Endothelial cell of umbilical vein (primary cell): ENCODE measurements around the gene PGAM2. TPM values are rescaled to one million over a fixed set of nuclear protein-coding genes. Genes with fewer than 3 reads are reported as not detected.
"Not testable (repeated sequence)": the region's sequence is repeated elsewhere in the genome, so short reads cannot be mapped to it uniquely, and the experiment has no call there.

Source experiments
- BruUV-seq: library from RNA; stranded (reverse); fragments of 400-500 nt; replicated peaks from 2 replicates; lab custom pipeline; 2021; lab: Mats Ljungman, UMichigan
- CTCF ChIA-PET: fragments of 300-600, 350-600 bp; sonication (Branson Sonifier 250); formaldehyde crosslinking; loops from one replicate; lab custom pipeline; 2021; ENCODE audit warnings: antibody characterized with exemption, inconsistent platforms; lab: Charles Lee
- POLR2A ChIA-PET: fragments of 300-600, 350-600 bp; sonication (Branson Sonifier 250); formaldehyde crosslinking; loops from one replicate; lab custom pipeline; 2021; ENCODE audit warnings: antibody characterized with exemption, inconsistent platforms; lab: Charles Lee
- DNase-seq: peaks from one replicate; pipeline ENCODE4 v3.0.0-alpha.2; 2011; ENCODE audit warnings: low read depth, low spot score
- FAIRE-seq: peaks from 2 replicates; lab custom pipeline; 2011; peaks lifted over from hg19 to GRCh38; lab: Jason Lieb, UNC
- H2AFZ ChIP-seq: 2 replicates; pipeline ENCODE4 v1.6.0; 2012; ENCODE audit warnings: low read depth, low read length, control low read depth, inconsistent platforms
- H3K27ac ChIP-seq: 2 replicates; pipeline ENCODE4 v1.5.1; 2011; ENCODE audit warnings: low read depth, mild to moderate bottlenecking, control low read depth, low read length, moderate library complexity; ENCODE audit not compliant: insufficient read depth
- H3K27me3 ChIP-seq, 2 experiments: 2 replicates each; pipeline versions ENCODE4 v1.6.0 to v1.6.1; 2011; ENCODE audit warnings: low read length in 2 of 2, mixed read lengths in 1 of 2; ENCODE audit not compliant: control insufficient read depth in 2 of 2, insufficient read depth in 2 of 2
- H3K36me3 ChIP-seq, 2 experiments: 2 replicates in 1 of 2; 3 replicates in 1 of 2; pipeline ENCODE4 v1.5.1; 2011; ENCODE audit warnings: low read length in 2 of 2, mild to moderate bottlenecking in 1 of 2, moderate library complexity in 1 of 2; ENCODE audit not compliant: control insufficient read depth in 2 of 2, insufficient read depth in 2 of 2; ENCODE audit errors: extremely low read depth in 1 of 2
- H3K4me1 ChIP-seq: 3 replicates; pipeline ENCODE4 v1.5.1; 2011; ENCODE audit warnings: mild to moderate bottlenecking, low read length; ENCODE audit not compliant: control insufficient read depth, insufficient read depth; ENCODE audit errors: extremely low read depth
- H3K4me2 ChIP-seq: 2 replicates; pipeline ENCODE4 v1.6.1; 2011; ENCODE audit warnings: low read length, control low read depth, mixed read lengths; ENCODE audit not compliant: insufficient read depth
- H3K4me3 ChIP-seq, 3 experiments: fragments of 200-600 bp in 1 of 3; sonication (generic), shearing (Covaris generic) in 1 of 3; replicated peaks in 1 of 3; 2 replicates each; pipeline ENCODE4 v1.5.1; 2011 to 2016; ENCODE audit warnings: control low read depth in 3 of 3, low read length in 3 of 3, mild to moderate bottlenecking in 2 of 3, inconsistent platforms in 1 of 3, low read depth in 1 of 3, moderate library complexity in 1 of 3; ENCODE audit not compliant: insufficient read depth in 1 of 3
- H3K79me2 ChIP-seq: 2 replicates; pipeline ENCODE4 v1.6.0; 2012; ENCODE audit warnings: low read length, inconsistent platforms; ENCODE audit not compliant: control insufficient read depth, insufficient read depth
- H3K9ac ChIP-seq: replicated peaks from 2 replicates; pipeline ENCODE3; 2011; ENCODE audit warnings: low read length, control low read depth; ENCODE audit not compliant: insufficient read depth; ENCODE audit errors: extremely low read depth
- H3K9me1 ChIP-seq: replicated peaks from 3 replicates; pipeline ENCODE4 v1.6.0; 2011; ENCODE audit warnings: mild to moderate bottlenecking, low read length; ENCODE audit not compliant: control insufficient read depth, insufficient read depth; ENCODE audit errors: extremely low read depth
- H3K9me3 ChIP-seq: replicated peaks from 2 replicates; pipeline ENCODE4 v1.5.1; 2012; ENCODE audit warnings: low read length, inconsistent platforms; ENCODE audit not compliant: control insufficient read depth, insufficient read depth
- H4K20me1 ChIP-seq: replicated peaks from 2 replicates; pipeline ENCODE3; 2011; ENCODE audit warnings: mild to moderate bottlenecking, low read length; ENCODE audit not compliant: control insufficient read depth, insufficient read depth; ENCODE audit errors: extremely low read depth
- dilution Hi-C: fragments of 300-500 bp; cut with MboI; formaldehyde crosslinking; loops from one replicate; pipeline ENCODE4 v1.15.0; 2019; ENCODE audit warnings: low sequenced_read_pairs; ENCODE audit not compliant: extremely low pct_ligation_motif_present
- intact Hi-C: fragments of 100-400 bp; cut with micrococcal nuclease; formaldehyde crosslinking; loops from one replicate; pipeline ENCODE4 v1.10.0; 2022
- polyA plus RNA-seq, 4 experiments: library from polyadenylated mRNA; depleted of rRNA in 3 of 4; stranded (reverse) in 3 of 4; unstranded in 1 of 4; fragments of >200 nt; gene quantifications; 2 replicates each; pipeline versions ENCODE4 v1.2.1 to v1.2.3, GENCODE V29; 2011 to 2012; ENCODE audit warnings: missing spikeins in 1 of 4
- total RNA-seq: library from RNA; stranded (reverse); gene quantifications from 2 replicates; pipeline ENCODE4 v1.2.3, GENCODE V29; 2021

The PGAM2 gene
- total and polyA plus RNA-seq, 2 donors (not counting 3 experiments of a cell fraction or from before 2014, with no cell fraction given), result 0.19 TPM; not detected in 1

DNA sequence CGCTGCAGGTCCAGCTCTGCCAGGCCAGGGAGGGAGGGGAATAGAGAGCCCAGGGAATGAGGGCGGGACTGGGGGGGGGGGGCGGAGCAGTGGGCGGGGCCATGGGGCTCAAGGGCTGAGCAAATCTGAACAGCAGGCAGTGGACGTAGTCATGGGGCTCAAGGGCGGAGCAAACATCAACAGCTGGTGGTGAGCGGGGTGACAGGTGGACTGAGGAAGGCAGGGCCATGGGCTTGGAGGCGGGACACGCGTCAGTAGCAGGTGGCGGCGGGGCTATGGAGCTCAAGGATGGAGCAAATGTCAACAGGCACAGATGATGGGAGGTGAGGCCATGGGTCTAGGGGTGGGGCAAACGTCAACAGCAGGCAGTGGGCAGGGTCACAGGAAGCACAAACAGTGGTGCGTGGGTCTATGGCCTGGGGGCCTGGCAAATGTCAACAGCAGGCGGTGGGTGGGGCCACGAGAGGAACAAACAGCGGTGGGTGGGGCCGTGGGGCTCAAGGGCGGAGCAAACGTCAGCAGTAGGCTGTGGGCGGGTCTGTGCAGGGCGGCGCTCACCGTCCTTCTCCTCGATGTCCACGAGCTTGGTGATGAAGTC, 26.3 kb downstream of the PGAM2 start:
- POLR2A ChIA-PET, FAIRE-seq, BruUV-seq, dilution Hi-C loops, H3K36me3 ChIP-seq, H3K27me3 ChIP-seq, CTCF ChIA-PET, H3K79me2 ChIP-seq, H3K4me1 ChIP-seq, intact Hi-C loops, H3K27ac ChIP-seq, H3K9ac ChIP-seq, H4K20me1 ChIP-seq, H3K9me3 ChIP-seq, H3K9me1 ChIP-seq: not testable (repeated sequence)
- Histone ChIP-seq H3K4me2 (peak overlapping the region; percentile 58), H3K4me3 (peak overlapping the region in 2 of 3 experiments; percentile 20 to 28), H2AFZ (peak overlapping the region; percentile 99)
- peak; percentile 47 for DNase-seq

DNA sequence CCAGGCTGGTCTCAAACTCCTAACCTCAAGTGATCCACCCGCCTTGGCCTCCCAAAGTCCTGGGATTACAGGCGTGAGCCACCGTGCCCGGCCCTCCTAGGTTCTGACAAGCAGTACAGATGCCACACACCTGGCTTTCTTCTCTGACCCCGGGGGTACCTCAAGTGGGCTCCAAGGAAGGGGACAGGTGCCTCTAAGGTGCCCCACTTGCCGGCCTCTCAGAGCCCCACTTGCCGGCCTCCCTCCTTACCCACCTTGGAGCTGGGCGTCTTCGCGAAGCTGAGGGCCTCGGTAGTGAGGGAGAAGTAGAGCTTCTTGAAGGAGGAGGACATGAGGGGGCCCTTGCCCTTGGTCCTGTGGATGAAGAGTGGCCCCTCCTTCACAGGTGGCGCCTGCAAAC, 26.8 kb downstream of the PGAM2 start:
- H3K36me3 ChIP-seq, DNase-seq, H3K4me2 ChIP-seq, CTCF ChIA-PET, H4K20me1 ChIP-seq, H3K27ac ChIP-seq, H3K4me1 ChIP-seq, H3K9me1 ChIP-seq, H3K4me3 ChIP-seq, H3K79me2 ChIP-seq, H3K9me3 ChIP-seq, POLR2A ChIA-PET, BruUV-seq, H2AFZ ChIP-seq, H3K9ac ChIP-seq, intact Hi-C loops, H3K27me3 ChIP-seq, FAIRE-seq, dilution Hi-C loops: not testable (repeated sequence)

DNA sequence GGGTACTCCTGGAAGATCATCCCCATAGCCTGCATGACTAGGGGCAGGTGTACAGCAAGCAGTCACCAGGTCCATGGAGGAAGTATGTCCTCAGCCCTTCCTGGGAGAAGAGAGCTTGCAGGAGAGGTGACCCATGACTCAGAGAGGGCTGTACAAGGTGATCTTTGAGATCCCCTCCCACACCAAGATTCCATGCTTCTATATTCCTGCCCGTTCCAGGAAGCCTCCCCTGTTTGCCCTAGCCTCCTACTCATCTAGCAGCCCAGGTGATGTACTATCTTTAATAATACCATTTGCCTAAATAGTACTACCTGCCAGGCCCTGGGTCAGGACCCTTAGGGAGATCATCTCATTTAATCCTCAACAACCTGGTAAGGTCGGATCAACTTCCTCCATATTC, 27.4 kb downstream of the PGAM2 start:
- dilution Hi-C loops, H3K4me2 ChIP-seq, H3K27me3 ChIP-seq, DNase-seq, H4K20me1 ChIP-seq, CTCF ChIA-PET, FAIRE-seq, BruUV-seq, intact Hi-C loops, H3K36me3 ChIP-seq, H3K4me1 ChIP-seq, H3K9me3 ChIP-seq, H3K4me3 ChIP-seq, H3K9me1 ChIP-seq, H3K27ac ChIP-seq, H3K79me2 ChIP-seq, POLR2A ChIA-PET, H3K9ac ChIP-seq, H2AFZ ChIP-seq: not testable (repeated sequence)

DNA sequence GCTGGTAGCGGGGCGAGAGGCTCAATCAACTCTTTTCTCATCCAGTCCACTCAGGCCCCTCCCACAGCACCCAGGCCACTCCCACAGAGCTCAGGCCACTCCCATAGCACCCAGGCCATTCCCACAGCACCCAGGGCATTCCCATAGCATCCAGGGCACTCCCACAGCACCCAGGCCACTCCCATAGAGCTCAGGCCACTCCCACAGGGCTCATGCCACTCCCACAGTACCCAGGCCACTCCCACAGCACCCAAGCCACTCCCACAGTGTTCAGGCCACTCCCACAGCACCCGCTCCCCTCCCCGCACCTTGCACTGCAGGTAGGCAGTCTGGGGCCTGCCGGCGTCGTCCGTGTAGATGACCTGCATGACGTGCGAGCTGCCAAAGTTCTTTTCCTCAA, 29.0 kb downstream of the PGAM2 start:
- FAIRE-seq, H3K27ac ChIP-seq, H3K36me3 ChIP-seq, intact Hi-C loops, H3K9me3 ChIP-seq, BruUV-seq, DNase-seq, H3K27me3 ChIP-seq, H3K4me3 ChIP-seq, H3K9ac ChIP-seq, H2AFZ ChIP-seq, POLR2A ChIA-PET, H3K4me1 ChIP-seq, dilution Hi-C loops, H4K20me1 ChIP-seq, H3K4me2 ChIP-seq, H3K79me2 ChIP-seq, H3K9me1 ChIP-seq, CTCF ChIA-PET: not testable (repeated sequence)
